ENCODE results near the gene TNNT2. TPM values are rescaled to one million over a fixed set of nuclear protein-coding genes. Genes with fewer than 3 reads are reported as not detected.

Gene TNNT2
- total RNA-seq, 1 donor from 2014 or later: 21.3 TPM

DNA sequence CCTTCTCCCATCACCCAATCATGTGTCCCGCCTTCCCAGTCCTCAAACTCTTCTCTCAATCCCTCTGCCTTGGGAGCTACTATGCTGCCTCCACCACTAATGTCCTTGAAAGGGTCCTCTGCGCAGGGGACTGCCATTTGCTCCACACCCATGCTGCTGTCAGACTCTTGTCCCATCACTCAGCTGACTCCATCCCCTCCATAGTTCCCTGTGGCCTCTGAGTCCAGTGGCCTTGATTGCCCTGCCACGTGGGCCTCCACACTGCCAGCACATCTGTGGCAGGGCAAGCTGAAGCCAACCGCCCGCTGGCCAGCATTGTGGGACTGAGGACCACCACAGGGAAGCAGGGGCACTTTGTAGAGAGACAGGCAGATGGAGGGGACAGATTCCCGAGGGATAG is 1.3 kb upstream of the TNNT2 start:
- Mint-ChIP-seq H3K36me3 (peaks cover 8% of the 10 kb centered on the region), H3K27me3 (peaks cover 6% of the 10 kb centered on the region), H3K4me3 (peak overlapping the region; percentile 35), H3K27ac (peak overlapping the region; percentile 37), H3K4me1 (ENCODE audit: unreplicated experiment) (peaks cover 38% of the 10 kb centered on the region), H3K9me3 (no peaks in the 10 kb centered on the region)
- TF ChIP-seq, protein P1, sequence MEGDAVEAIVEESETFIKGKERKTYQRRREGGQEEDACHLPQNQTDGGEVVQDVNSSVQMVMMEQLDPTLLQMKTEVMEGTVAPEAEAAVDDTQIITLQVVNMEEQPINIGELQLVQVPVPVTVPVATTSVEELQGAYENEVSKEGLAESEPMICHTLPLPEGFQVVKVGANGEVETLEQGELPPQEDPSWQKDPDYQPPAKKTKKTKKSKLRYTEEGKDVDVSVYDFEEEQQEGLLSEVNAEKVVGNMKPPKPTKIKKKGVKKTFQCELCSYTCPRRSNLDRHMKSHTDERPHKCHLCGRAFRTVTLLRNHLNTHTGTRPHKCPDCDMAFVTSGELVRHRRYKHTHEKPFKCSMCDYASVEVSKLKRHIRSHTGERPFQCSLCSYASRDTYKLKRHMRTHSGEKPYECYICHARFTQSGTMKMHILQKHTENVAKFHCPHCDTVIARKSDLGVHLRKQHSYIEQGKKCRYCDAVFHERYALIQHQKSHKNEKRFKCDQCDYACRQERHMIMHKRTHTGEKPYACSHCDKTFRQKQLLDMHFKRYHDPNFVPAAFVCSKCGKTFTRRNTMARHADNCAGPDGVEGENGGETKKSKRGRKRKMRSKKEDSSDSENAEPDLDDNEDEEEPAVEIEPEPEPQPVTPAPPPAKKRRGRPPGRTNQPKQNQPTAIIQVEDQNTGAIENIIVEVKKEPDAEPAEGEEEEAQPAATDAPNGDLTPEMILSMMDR (conservative IDR thresholded peaks at IDR 0.05): no peak
- no peak for DNase-seq (ENCODE audit: extremely low spot score, unreplicated experiment)

- TF ChIP-seq, protein P1 (conservative IDR thresholded peaks at IDR 0.05): peak; percentile 77
- Mint-ChIP-seq H3K9me3 (no peaks in the 10 kb centered on the region), H3K27ac (peak overlapping the region; percentile 80), H3K27me3 (peaks cover 14% of the 10 kb centered on the region), H3K36me3 (peaks cover 4% of the 10 kb centered on the region), H3K4me1 (ENCODE audit: unreplicated experiment) (peaks cover 40% of the 10 kb centered on the region), H3K4me3 (peak overlapping the region; percentile 72)
- DNase-seq (ENCODE audit: extremely low spot score, unreplicated experiment): no peak
Observed at GRCh38 chr1:201376464-201377374, 761 bp downstream of the TNNT2 start.

GRCh38 chr1:201376107-201376463 is 1.4 kb downstream of the TNNT2 start:
- Mint-ChIP-seq H3K27ac (peak overlapping the region; percentile 80), H3K4me3 (peak overlapping the region; percentile 72), H3K36me3 (peaks cover 2% of the 10 kb centered on the region), H3K27me3 (peaks cover 14% of the 10 kb centered on the region), H3K9me3 (no peaks in the 10 kb centered on the region), H3K4me1 (ENCODE audit: unreplicated experiment) (peaks cover 33% of the 10 kb centered on the region)
- TF ChIP-seq, protein P1 (conservative IDR thresholded peaks at IDR 0.05): no peak
- DNase-seq (ENCODE audit: extremely low spot score, unreplicated experiment): no peak

DNA sequence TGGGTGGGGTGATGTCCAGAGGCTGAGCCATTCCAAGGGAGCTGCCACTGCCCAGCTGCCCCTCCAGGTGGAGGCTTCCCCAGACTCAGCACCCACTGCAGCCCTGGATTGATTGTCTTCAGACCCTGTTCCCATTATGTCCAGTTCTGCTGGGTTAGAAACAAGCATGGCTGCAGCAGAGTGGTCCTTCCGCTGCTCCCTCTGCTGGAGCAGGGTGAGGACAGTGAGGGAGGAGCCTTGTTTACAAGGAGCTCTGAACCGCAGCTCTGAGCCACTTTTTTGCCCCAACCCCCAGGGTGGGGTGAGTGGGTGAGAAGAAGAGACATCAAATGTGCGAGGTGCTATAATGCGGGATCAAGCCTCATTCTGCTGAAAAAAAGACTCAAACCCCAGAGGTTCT is 2.3 kb downstream of the TNNT2 start:
- no peak overlapping the region for H3K27ac Mint-ChIP-seq
- no peak for DNase-seq (ENCODE audit: extremely low spot score, unreplicated experiment)
- H3K4me3 Mint-ChIP-seq: no peak overlapping the region
- no peaks in the 10 kb centered on the region for H3K9me3 Mint-ChIP-seq
- peaks cover 18% of the 10 kb centered on the region for H3K27me3 Mint-ChIP-seq
- H3K4me1 Mint-ChIP-seq (ENCODE audit: unreplicated experiment): peaks cover 31% of the 10 kb centered on the region
- no peaks in the 10 kb centered on the region for H3K36me3 Mint-ChIP-seq
- TF ChIP-seq, protein P1 (conservative IDR thresholded peaks at IDR 0.05): no peak

DNA sequence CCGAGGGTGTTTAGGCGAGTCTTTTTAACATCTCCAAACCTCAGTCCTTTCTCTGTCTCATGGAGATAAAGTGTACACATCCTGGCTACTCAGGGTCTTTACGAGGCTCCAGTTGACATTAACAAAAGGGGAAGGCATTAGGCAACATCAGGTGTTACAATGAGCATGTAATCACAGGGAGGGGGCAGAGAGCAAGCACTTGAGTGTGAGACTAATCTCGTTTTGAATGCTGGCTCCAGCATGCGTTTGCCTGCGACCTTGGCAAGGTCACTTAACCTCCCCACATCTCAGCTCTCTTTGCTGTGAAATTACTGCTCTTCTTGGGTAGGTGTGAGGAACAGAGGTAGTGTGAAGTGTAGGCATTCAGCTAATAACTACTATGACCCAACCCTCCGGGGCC is 3.1 kb downstream of the TNNT2 start:
- no peak for DNase-seq (ENCODE audit: extremely low spot score, unreplicated experiment)
- TF ChIP-seq, protein P1 (conservative IDR thresholded peaks at IDR 0.05): no peak
- Mint-ChIP-seq H3K27ac (peak overlapping the region; percentile 37), H3K9me3 (no peaks in the 10 kb centered on the region), H3K4me3 (no peak overlapping the region), H3K27me3 (peaks cover 18% of the 10 kb centered on the region), H3K36me3 (no peaks in the 10 kb centered on the region), H3K4me1 (ENCODE audit: unreplicated experiment) (peaks cover 31% of the 10 kb centered on the region)
